ENCODE data around the gene PAX8. TPM values are rescaled to one million over a fixed set of nuclear protein-coding genes. Genes with fewer than 3 reads are reported as not detected.

The PAX8 gene
- total and polyA plus RNA-seq, 10 of the 15 experiments (the other 5 are each of a cell fraction or from before 2014, with no cell fraction given): 0.16 to 2.5 (median 0.97) TPM

DNA sequence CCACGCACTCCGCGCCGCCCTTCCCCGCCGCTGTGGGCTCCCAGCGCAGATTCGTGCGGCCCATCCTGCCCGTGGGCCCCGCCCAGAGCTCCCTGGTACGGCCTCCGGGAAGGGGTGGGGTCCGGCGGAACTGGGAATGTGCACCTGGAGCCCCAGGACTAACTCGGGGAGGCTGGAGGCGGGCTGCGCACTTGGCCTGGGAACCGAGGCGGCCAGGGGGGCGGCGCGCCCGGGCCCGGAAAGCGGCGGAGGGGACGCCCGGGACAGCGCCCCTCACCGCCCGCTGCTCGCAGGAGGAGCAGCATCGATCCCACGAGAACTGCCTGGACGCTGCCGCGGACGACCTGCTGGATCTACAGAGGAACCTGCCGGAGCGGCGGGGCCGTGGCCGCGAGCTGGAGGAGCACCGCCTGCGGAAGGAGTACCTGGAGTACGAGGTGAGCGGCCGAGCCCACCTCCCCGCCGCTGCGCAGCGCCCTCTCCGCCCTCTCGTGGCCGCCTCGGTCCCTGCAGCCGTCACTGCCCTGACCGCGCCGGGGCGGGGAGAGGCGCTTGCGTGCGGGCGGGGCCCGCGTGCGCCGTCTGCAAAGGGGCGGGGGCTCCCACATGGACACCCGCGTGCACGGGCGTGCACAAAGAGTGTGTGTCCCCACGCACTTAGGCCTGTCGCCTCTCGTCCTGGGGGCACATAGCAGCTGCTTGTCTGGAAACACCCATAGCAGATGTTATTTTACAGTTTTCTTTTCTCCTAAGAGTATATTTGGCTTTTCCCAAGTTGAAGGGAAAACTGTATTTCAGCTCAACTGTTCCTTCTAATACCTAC lies 79.7 kb downstream of the PAX8 start (continued):
- TF ChIP-seq, protein P1, sequence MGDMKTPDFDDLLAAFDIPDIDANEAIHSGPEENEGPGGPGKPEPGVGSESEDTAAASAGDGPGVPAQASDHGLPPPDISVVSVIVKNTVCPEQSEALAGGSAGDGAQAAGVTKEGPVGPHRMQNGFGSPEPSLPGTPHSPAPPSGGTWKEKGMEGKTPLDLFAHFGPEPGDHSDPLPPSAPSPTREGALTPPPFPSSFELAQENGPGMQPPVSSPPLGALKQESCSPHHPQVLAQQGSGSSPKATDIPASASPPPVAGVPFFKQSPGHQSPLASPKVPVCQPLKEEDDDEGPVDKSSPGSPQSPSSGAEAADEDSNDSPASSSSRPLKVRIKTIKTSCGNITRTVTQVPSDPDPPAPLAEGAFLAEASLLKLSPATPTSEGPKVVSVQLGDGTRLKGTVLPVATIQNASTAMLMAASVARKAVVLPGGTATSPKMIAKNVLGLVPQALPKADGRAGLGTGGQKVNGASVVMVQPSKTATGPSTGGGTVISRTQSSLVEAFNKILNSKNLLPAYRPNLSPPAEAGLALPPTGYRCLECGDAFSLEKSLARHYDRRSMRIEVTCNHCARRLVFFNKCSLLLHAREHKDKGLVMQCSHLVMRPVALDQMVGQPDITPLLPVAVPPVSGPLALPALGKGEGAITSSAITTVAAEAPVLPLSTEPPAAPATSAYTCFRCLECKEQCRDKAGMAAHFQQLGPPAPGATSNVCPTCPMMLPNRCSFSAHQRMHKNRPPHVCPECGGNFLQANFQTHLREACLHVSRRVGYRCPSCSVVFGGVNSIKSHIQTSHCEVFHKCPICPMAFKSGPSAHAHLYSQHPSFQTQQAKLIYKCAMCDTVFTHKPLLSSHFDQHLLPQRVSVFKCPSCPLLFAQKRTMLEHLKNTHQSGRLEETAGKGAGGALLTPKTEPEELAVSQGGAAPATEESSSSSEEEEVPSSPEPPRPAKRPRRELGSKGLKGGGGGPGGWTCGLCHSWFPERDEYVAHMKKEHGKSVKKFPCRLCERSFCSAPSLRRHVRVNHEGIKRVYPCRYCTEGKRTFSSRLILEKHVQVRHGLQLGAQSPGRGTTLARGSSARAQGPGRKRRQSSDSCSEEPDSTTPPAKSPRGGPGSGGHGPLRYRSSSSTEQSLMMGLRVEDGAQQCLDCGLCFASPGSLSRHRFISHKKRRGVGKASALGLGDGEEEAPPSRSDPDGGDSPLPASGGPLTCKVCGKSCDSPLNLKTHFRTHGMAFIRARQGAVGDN (IDR thresholded peaks at IDR 0.05): 0 out of 2 replicates have a peak, but pooled peaks have one; percentile 33
- TF ChIP-seq BHLHE40 (IDR thresholded peaks at IDR 0.05; ENCODE audit: borderline replicate concordance in 1 of 2, low read depth in 2 of 2, low read length in 1 of 2) (peak; percentile 41 to 87; a peak in 3 of 4 replicates), POLR2AphosphoS5 (IDR thresholded peaks at IDR 0.05; ENCODE audit: low read length) (peak; percentile 39; the same call in 1 of the 2 replicates), IKZF1 (conservative IDR thresholded peaks at IDR 0.05) (peak; percentile 47), PML (IDR thresholded peaks at IDR 0.05; ENCODE audit: low read length) (no peak)
- TF ChIP-seq, protein P2, sequence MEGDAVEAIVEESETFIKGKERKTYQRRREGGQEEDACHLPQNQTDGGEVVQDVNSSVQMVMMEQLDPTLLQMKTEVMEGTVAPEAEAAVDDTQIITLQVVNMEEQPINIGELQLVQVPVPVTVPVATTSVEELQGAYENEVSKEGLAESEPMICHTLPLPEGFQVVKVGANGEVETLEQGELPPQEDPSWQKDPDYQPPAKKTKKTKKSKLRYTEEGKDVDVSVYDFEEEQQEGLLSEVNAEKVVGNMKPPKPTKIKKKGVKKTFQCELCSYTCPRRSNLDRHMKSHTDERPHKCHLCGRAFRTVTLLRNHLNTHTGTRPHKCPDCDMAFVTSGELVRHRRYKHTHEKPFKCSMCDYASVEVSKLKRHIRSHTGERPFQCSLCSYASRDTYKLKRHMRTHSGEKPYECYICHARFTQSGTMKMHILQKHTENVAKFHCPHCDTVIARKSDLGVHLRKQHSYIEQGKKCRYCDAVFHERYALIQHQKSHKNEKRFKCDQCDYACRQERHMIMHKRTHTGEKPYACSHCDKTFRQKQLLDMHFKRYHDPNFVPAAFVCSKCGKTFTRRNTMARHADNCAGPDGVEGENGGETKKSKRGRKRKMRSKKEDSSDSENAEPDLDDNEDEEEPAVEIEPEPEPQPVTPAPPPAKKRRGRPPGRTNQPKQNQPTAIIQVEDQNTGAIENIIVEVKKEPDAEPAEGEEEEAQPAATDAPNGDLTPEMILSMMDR (IDR thresholded peaks at IDR 0.05 in 2 of 3, conservative IDR thresholded peaks at IDR 0.05 in 1 of 3; ENCODE audit: control insufficient read depth in 2 of 3, extremely low read depth in 1 of 3, insufficient read depth in 1 of 3, low read depth in 3 of 3, low read length in 3 of 3): peak; percentile 54 to 80 (median 75)

Data from GM12878 (cell line).